Keratinocyte (primary cell): ENCODE results near the gene HLA-DOB. TPM values are rescaled to one million over a fixed set of nuclear protein-coding genes. Genes with fewer than 3 reads are reported as not detected.
A peak's percentile ranks its signal among the peaks of the same experiment; 100 is the strongest.

Experiments
- DNase-seq: peaks from one replicate; pipeline ENCODE4 v3.0.0-alpha.2; 2011; ENCODE audit warnings: low read depth, missing footprints, low spot score
- FAIRE-seq: peaks from 2 replicates; lab custom pipeline; 2011; peaks lifted over from hg19 to GRCh38; lab: Jason Lieb, UNC
- H2AFZ ChIP-seq: 2 replicates; pipeline ENCODE4 v1.6.0; 2012; ENCODE audit warnings: low read length, control low read depth, inconsistent platforms; ENCODE audit not compliant: control insufficient read depth
- H3K27ac ChIP-seq: 2 replicates; pipeline ENCODE4 v1.5.1; 2011; ENCODE audit warnings: low read length; ENCODE audit not compliant: control insufficient read depth, insufficient read depth
- H3K27me3 ChIP-seq: 3 replicates; pipeline ENCODE4 v1.6.0; 2011; ENCODE audit warnings: low read length; ENCODE audit not compliant: control insufficient read depth, insufficient read depth; ENCODE audit errors: extremely low read depth
- H3K36me3 ChIP-seq, 2 experiments: 2 replicates in 1 of 2; 3 replicates in 1 of 2; pipeline ENCODE4 v1.5.1; 2011; ENCODE audit warnings: low read length in 2 of 2, mild to moderate bottlenecking in 1 of 2; ENCODE audit not compliant: control insufficient read depth in 2 of 2, insufficient read depth in 2 of 2; ENCODE audit errors: extremely low read depth in 1 of 2
- H3K4me1 ChIP-seq: 3 replicates; pipeline ENCODE4 v1.5.1; 2011; ENCODE audit warnings: low read length; ENCODE audit not compliant: control insufficient read depth, insufficient read depth; ENCODE audit errors: extremely low read depth
- H3K4me2 ChIP-seq: 3 replicates; pipeline ENCODE4 v1.6.0; 2011; ENCODE audit warnings: low read depth, low read length; ENCODE audit not compliant: control insufficient read depth, insufficient read depth; ENCODE audit errors: extremely low read depth
- H3K4me3 ChIP-seq, 3 experiments: fragments of 200-600 bp in 1 of 3; sonication (generic) in 1 of 3; 2 replicates in 2 of 3; 3 replicates in 1 of 3; pipeline ENCODE4 v1.5.1; 2011 to 2016; ENCODE audit warnings: low read length in 3 of 3, mild to moderate bottlenecking in 3 of 3, control low read depth in 2 of 3, inconsistent platforms in 1 of 3, low read depth in 1 of 3, mixed read lengths in 1 of 3, mixed run types in 1 of 3, moderate library complexity in 1 of 3; ENCODE audit not compliant: control insufficient read depth in 2 of 3, insufficient read depth in 2 of 3; ENCODE audit errors: extremely low read depth in 1 of 3
- H3K79me2 ChIP-seq: 2 replicates; pipeline ENCODE4 v1.6.0; 2012; ENCODE audit warnings: low read length; ENCODE audit not compliant: control insufficient read depth, insufficient read depth
- H3K9ac ChIP-seq: 3 replicates; pipeline ENCODE4 v1.6.0; 2011; ENCODE audit warnings: low read length; ENCODE audit not compliant: control insufficient read depth, insufficient read depth; ENCODE audit errors: extremely low read depth
- H3K9me1 ChIP-seq: 3 replicates; pipeline ENCODE4 v1.6.0; 2011; ENCODE audit warnings: low read length; ENCODE audit not compliant: control insufficient read depth, insufficient read depth; ENCODE audit errors: extremely low read depth
- H3K9me3 ChIP-seq: 2 replicates; pipeline ENCODE4 v1.5.1; 2012; ENCODE audit warnings: low read depth, low read length; ENCODE audit not compliant: control insufficient read depth
- H4K20me1 ChIP-seq: 3 replicates; pipeline ENCODE4 v1.6.0; 2011; ENCODE audit warnings: low read length; ENCODE audit not compliant: control insufficient read depth, insufficient read depth; ENCODE audit errors: extremely low read depth
- EZH2 ChIP-seq: IDR thresholded peaks from one replicate; pipeline ENCODE4 v1.6.1; 2012; ENCODE audit warnings: inconsistent platforms, mild to moderate bottlenecking, low read length, moderate library complexity
- dilution Hi-C: fragments of 300-500 bp; cut with MboI; formaldehyde crosslinking; loops from one replicate; pipeline ENCODE4 v1.7.0; 2020; ENCODE audit warnings: low sequenced_read_pairs; ENCODE audit not compliant: extremely low pct_ligation_motif_present
- polyA plus RNA-seq, 5 experiments: library from polyadenylated mRNA; depleted of rRNA in 3 of 5; stranded (reverse) in 3 of 5; stranded (forward) in 1 of 5; unstranded in 1 of 5; fragments of >200 nt; gene quantifications; 1 replicate in 1 of 5; 2 replicates in 3 of 5; 3 replicates in 1 of 5; pipeline versions ENCODE4 v1.2.1 to v1.2.3, GENCODE V29; 2011 to 2012; ENCODE audit warnings: missing spikeins in 2 of 5, low read depth in 1 of 5, low replicate concordance in 1 of 5
- TF ChIP-seq, protein P1 (sequence below), 3 experiments: IDR thresholded peaks in 1 of 3; conservative IDR thresholded peaks in 1 of 3; optimal IDR thresholded peaks in 1 of 3; 2 replicates in 2 of 3; 3 replicates in 1 of 3; pipeline versions ENCODE3 to v1.5.1; 2011; ENCODE audit warnings: low read length in 3 of 3, mild to moderate bottlenecking in 3 of 3, moderate library complexity in 2 of 3, control low read depth in 1 of 3, inconsistent platforms in 1 of 3; ENCODE audit not compliant: insufficient read depth in 2 of 3; ENCODE audit errors: extremely low read depth in 1 of 3

Gene HLA-DOB
- polyA plus RNA-seq, 1 donor (not counting 4 experiments of a cell fraction or from before 2014, with no cell fraction given), result 12.5 TPM

DNA sequence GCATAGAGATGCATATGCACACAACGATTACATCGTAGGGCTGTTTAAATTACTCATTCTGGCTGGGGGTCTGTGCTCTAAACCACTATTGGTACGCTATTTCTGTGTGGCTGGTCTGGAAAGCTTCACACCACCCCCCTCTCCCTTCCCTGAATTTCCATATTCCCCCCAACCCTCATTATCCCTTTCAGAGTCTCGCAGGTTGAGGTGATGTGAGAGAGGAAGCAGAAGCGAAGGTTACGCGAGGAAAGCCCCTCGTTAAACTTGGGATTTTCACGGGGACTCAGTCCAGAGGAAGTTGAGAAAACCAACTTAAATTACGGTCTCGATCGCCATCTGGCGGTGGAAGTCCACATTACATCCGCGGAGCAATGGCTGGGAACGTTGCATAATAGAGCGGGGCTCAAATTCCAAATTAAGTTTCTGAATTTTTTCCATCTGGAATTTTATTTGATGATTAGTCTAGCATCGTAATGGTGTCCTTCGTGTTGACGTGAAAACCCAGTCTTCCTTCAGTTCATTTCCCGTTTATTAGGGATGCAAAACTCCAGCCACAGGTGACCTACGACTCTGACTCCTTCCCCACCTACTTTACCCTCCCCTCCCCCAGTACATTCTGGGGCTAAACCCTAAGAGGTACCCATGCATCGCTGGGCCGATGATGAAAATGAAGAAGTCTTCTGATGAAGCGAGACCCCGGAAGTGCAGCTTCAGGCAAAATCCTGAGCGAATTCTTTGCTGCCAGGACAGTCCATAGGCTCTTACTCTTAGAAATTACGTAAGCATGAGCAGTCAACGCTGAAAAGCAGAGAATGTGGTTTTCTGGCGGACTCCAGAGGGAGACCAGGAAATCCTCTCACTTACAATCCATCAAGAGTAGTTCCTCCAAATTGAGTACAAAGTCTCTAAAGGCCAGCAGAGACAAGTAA, 19.7 kb downstream of the HLA-DOB start:
- H3K4me2 ChIP-seq, result peak overlapping the region; percentile 68
- peak overlapping the region; percentile 90 for H2AFZ ChIP-seq
- H3K79me2 ChIP-seq, result no peaks in the 10 kb centered on the region
- FAIRE-seq, result peak; percentile 88
- DNase-seq, result peak; percentile 45
- H3K9me1 ChIP-seq, result no peaks in the 10 kb centered on the region
- dilution Hi-C loops, result no loop called here
- no peaks in the 10 kb centered on the region for H3K36me3 ChIP-seq
- H3K27ac ChIP-seq, result no peak overlapping the region
- no peaks in the 10 kb centered on the region for H3K9me3 ChIP-seq
- TF ChIP-seq, protein P1, sequence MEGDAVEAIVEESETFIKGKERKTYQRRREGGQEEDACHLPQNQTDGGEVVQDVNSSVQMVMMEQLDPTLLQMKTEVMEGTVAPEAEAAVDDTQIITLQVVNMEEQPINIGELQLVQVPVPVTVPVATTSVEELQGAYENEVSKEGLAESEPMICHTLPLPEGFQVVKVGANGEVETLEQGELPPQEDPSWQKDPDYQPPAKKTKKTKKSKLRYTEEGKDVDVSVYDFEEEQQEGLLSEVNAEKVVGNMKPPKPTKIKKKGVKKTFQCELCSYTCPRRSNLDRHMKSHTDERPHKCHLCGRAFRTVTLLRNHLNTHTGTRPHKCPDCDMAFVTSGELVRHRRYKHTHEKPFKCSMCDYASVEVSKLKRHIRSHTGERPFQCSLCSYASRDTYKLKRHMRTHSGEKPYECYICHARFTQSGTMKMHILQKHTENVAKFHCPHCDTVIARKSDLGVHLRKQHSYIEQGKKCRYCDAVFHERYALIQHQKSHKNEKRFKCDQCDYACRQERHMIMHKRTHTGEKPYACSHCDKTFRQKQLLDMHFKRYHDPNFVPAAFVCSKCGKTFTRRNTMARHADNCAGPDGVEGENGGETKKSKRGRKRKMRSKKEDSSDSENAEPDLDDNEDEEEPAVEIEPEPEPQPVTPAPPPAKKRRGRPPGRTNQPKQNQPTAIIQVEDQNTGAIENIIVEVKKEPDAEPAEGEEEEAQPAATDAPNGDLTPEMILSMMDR (optimal IDR thresholded peaks at IDR 0.05 in 1 of 3, IDR thresholded peaks at IDR 0.05 in 1 of 3, conservative IDR thresholded peaks at IDR 0.05 in 1 of 3; ENCODE audit: extremely low read depth in 1 of 3, insufficient read depth in 2 of 3, low read length in 3 of 3), result peak; percentile 74 to 89 (median 79)
- no peak for TF ChIP-seq EZH2
- H3K4me1 ChIP-seq, result peaks cover 5% of the 10 kb centered on the region
- H3K9ac ChIP-seq, result peak overlapping the region; percentile 45
- no peaks in the 10 kb centered on the region for H4K20me1 ChIP-seq
- H3K4me3 ChIP-seq, result peak overlapping the region in 2 of 3 experiments; percentile 47 to 53
- H3K27me3 ChIP-seq, result peaks cover 9% of the 10 kb centered on the region

DNA sequence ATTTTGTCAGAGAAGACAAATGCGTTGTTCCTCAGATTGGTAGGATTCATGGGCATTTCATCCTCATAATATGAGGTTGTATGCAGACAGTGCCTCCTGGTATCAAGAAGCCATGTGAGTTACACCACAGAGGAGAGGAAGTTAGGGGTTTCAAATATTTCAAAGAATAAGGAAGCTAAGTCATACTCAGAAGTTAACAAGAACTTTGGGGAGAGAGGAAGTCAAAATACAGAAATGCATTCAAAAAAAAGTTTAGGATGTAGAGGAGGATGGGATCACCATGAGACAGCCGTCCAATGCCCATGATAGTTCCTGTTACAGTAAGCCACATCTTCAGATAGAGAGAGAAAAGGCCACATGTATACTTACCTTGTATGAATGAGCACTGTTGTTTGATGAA, 22.3 kb downstream of the HLA-DOB start:
- Histone ChIP-seq H3K9me1 (no peaks in the 10 kb centered on the region), H3K4me2 (no peak overlapping the region), H3K79me2 (no peaks in the 10 kb centered on the region), H3K9me3 (no peaks in the 10 kb centered on the region), H2AFZ (no peak overlapping the region), H3K36me3 (no peaks in the 10 kb centered on the region), H3K27me3 (peaks cover 9% of the 10 kb centered on the region), H3K27ac (no peak overlapping the region), H4K20me1 (no peaks in the 10 kb centered on the region), H3K4me1 (peaks cover 16% of the 10 kb centered on the region), H3K4me3 (no peak overlapping the region), H3K9ac (no peak overlapping the region)
- TF ChIP-seq, protein P1 (optimal IDR thresholded peaks at IDR 0.05 in 1 of 3, IDR thresholded peaks at IDR 0.05 in 1 of 3, conservative IDR thresholded peaks at IDR 0.05 in 1 of 3; ENCODE audit: extremely low read depth in 1 of 3, insufficient read depth in 2 of 3, low read length in 3 of 3), result no peak
- TF ChIP-seq EZH2, result no peak
- no peak for FAIRE-seq
- no peak for DNase-seq
- dilution Hi-C loops, result no loop called here
